Adrenal gland (tissue), 12 donors: ENCODE measurements around the gene C12orf54. TPM values are rescaled to one million over a fixed set of nuclear protein-coding genes. Genes with fewer than 3 reads are reported as not detected.

Experiments
- DNase-seq, 7 donors: peaks; one replicate each; pipeline ENCODE4 v3.0.0-alpha.2; 2019 to 2020
- H3K27ac ChIP-seq, 5 donors: fragments of 200-600 bp; sonication (generic) in 4 of 5; 1 replicate in 3 of 5; 2 replicates in 2 of 5; pipeline versions ENCODE4 v1.5.1 to v1.8.0; 2016 to 2020; ENCODE audit warnings: mild to moderate bottlenecking in 1 of 5
- H3K27me3 ChIP-seq: fragments of 200-600 bp; 2 replicates; pipeline ENCODE4 v1.8.0; 2021
- H3K36me3 ChIP-seq, 2 donors: fragments of 200-600 bp; replicated peaks in 1 of 2; 1 replicate in 1 of 2; 2 replicates in 1 of 2; pipeline versions ENCODE4 v1.5.1 to v1.8.0; 2018 to 2022
- H3K4me1 ChIP-seq, 2 donors: fragments of 200-600 bp; replicated peaks in 1 of 2; 1 replicate in 1 of 2; 2 replicates in 1 of 2; pipeline versions ENCODE4 v1.5.1 to v1.8.0; 2018 to 2021
- H3K4me3 ChIP-seq, 4 donors: fragments of 200-600 bp; sonication (generic) in 3 of 4; one replicate each; pipeline ENCODE4 v1.5.1; 2016 to 2018
- H3K9me3 ChIP-seq, 3 donors: fragments of 200-600 bp; sonication (generic) in 1 of 3; replicated peaks in 1 of 3; 1 replicate in 2 of 3; 2 replicates in 1 of 3; pipeline versions ENCODE4 v1.5.1 to v1.8.0; 2016 to 2021
- POLR2A ChIP-seq, 2 donors: fragments of 450-650 bp; IDR thresholded peaks; one replicate each; pipeline ENCODE4 v1.6.1; 2017; ENCODE audit warnings: antibody characterized with exemption in 2 of 2, mild to moderate bottlenecking in 2 of 2, moderate library complexity in 1 of 2
- WGBS, 4 donors: extraction: QIAGEN DNeasy Blood & Tissue Kit in 2 of 4; methylation state at CpG; one replicate each; pipeline versions ENCODE4 v1.1.5 to v1.1.7; 2013 to 2017; 5-methylcytosine and 5-hydroxymethylcytosine counted together
- intact Hi-C, 2 donors: fragments of 100-400 bp; cut with DNase I; formaldehyde crosslinking; loops; one replicate each; pipeline versions ENCODE4 v1.14.1 to v1.15.0; 2022 to 2023
- polyA plus RNA-seq, 3 donors: library from polyadenylated mRNA; stranded (reverse); fragments of 200-250 nt in 2 of 3; fragments of 350-450 nt in 1 of 3; fragmentation: Illumina TruSeq in 1 of 3; extraction: RNeasy Lipid Tissue Mini Kit (QIAGEN cat#74804) in 1 of 3; gene quantifications; one replicate each; pipeline ENCODE4 v1.2.3, GENCODE V29; 2013 to 2014
- total RNA-seq, 9 donors: library from RNA; depleted of rRNA in 4 of 9; stranded (reverse); fragments of >200 nt in 4 of 9; fragments of 120-200 nt in 1 of 9; fragmentation: NEBNext Ultra II Directional in 1 of 9; extraction: Animal tissue kit (Norgen Biotek cat#: 25700) in 1 of 9; gene quantifications; one replicate each; pipeline versions ENCODE4 v1.1.0 to v1.2.4, GENCODE V29; 2013 to 2023
- TF ChIP-seq, protein P1 (sequence below), 6 experiments: fragments of 450-650 bp in 4 of 6; fragments of 200-600 bp in 2 of 6; sonication (generic) in 1 of 6; IDR thresholded peaks; 1 replicate in 5 of 6; 2 replicates in 1 of 6; pipeline versions ENCODE4 v1.5.1 to v1.8.0; 2016 to 2021; ENCODE audit warnings: antibody characterized with exemption in 6 of 6, mild to moderate bottlenecking in 2 of 6, moderate library complexity in 1 of 6
- donor health status: healthy with polysubstance abuse.
- donor health status: Bipolar disorder and iron deficiency.
- donor health status: DM: yes; HTN: yes; CAD: no.
- donor health status: DM: no; HTN: no; CAD: no.
- donor health status: DM: no; HTN: no; CAD: no.
- donor health status: DM: yes; HTN: yes; CAD: no.

C12orf54 gene
- total and polyA plus RNA-seq, 12 donors, result 0.50 to 5.6 (median 0.94) TPM; not detected in 3

- H3K27ac ChIP-seq, result no peak overlapping the region
- no peaks in the 10 kb centered on the region for H3K36me3 ChIP-seq
- no peaks in the 10 kb centered on the region for H3K27me3 ChIP-seq
- DNase-seq, result no peak
- H3K4me3 ChIP-seq, result no peak overlapping the region
- H3K9me3 ChIP-seq, result no peaks in the 10 kb centered on the region
- TF ChIP-seq, protein P1, sequence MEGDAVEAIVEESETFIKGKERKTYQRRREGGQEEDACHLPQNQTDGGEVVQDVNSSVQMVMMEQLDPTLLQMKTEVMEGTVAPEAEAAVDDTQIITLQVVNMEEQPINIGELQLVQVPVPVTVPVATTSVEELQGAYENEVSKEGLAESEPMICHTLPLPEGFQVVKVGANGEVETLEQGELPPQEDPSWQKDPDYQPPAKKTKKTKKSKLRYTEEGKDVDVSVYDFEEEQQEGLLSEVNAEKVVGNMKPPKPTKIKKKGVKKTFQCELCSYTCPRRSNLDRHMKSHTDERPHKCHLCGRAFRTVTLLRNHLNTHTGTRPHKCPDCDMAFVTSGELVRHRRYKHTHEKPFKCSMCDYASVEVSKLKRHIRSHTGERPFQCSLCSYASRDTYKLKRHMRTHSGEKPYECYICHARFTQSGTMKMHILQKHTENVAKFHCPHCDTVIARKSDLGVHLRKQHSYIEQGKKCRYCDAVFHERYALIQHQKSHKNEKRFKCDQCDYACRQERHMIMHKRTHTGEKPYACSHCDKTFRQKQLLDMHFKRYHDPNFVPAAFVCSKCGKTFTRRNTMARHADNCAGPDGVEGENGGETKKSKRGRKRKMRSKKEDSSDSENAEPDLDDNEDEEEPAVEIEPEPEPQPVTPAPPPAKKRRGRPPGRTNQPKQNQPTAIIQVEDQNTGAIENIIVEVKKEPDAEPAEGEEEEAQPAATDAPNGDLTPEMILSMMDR (IDR thresholded peaks at IDR 0.05), result no peak
- no peak for TF ChIP-seq POLR2A (IDR thresholded peaks at IDR 0.05)
- intact Hi-C loops, result no loop called here
- H3K4me1 ChIP-seq, result no peaks in the 10 kb centered on the region
Measured at GRCh38 chr12:48532601-48533000, 50.3 kb downstream of the C12orf54 start.

GRCh38 chr12:48536602-48537001 lies 54.3 kb downstream of the C12orf54 start:
- TF ChIP-seq, protein P1 (IDR thresholded peaks at IDR 0.05), result no peak
- TF ChIP-seq POLR2A (IDR thresholded peaks at IDR 0.05), result no peak
- intact Hi-C loops, result no loop called here
- WGBS, 4 donors, result 80 to 97% (median 88%) methylated on average over 1 of the region's 1 CpG

DNA sequence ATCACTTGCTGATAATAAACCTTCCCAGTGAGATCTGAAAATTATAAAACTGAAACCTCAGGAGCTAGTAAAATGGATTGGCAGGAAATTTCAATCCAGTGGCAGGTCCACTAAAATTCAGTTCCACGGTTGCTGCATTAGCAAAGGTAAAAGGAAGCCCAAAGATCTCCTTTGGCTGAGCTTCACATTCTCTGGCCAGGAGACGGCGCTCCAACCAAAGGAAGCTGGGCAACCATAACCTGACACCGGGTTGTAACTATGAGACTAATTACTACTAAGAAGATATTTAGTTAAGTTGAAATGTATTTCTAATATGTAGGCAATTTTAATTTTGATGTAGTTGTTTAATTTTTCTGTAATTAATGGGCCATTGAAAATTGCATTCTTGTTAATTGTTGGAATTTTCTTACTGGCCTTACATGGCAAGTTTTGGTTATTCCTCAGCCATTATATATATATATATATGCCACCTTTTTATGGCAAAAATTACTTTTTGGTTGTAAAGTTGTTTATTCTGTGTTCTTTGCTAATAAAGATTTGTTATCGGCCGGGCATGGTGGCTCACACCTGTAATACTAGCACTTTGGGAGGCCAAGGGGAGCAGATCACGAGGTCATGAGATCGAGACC lies 60.1 kb downstream of the C12orf54 start:
- no peak overlapping the region for H3K4me3 ChIP-seq
- TF ChIP-seq POLR2A (IDR thresholded peaks at IDR 0.05), result no peak
- TF ChIP-seq, protein P1 (IDR thresholded peaks at IDR 0.05), result peak; percentile 33 to 72 (median 48)
- H3K27me3 ChIP-seq, result peaks cover 4% of the 10 kb centered on the region
- peak; percentile 24 to 62 (median 32) for DNase-seq
- H3K27ac ChIP-seq, result no peak overlapping the region
- WGBS, 4 donors, result 44 to 61% (median 49%) methylated on average over 8 of the region's 8 CpGs
- H3K4me1 ChIP-seq, result no peaks in the 10 kb centered on the region
- no peaks in the 10 kb centered on the region for H3K36me3 ChIP-seq
- H3K9me3 ChIP-seq, result no peaks in the 10 kb centered on the region
- intact Hi-C loops, result loop anchor here (5.0 to 10.0 kb wide), 2 partner anchors 72 to 75 kb away; no protein-coding TSS in a partner anchor

More at GRCh38 chr12:48536602-48537001, 54.3 kb downstream of the C12orf54 start:
- no peak for DNase-seq
- Histone ChIP-seq H3K27ac (no peak overlapping the region), H3K27me3 (no peaks in the 10 kb centered on the region), H3K9me3 (no peaks in the 10 kb centered on the region), H3K4me1 (no peaks in the 10 kb centered on the region), H3K36me3 (no peaks in the 10 kb centered on the region), H3K4me3 (no peak overlapping the region)

- intact Hi-C loops, result loop anchor here in 1 of 2 donors (10.0 kb wide), 1 partner anchor 69 kb away; no protein-coding TSS in a partner anchor
- Histone ChIP-seq H3K27ac (no peak overlapping the region), H3K4me1 (no peaks in the 10 kb centered on the region), H3K36me3 (no peaks in the 10 kb centered on the region), H3K27me3 (peaks cover 4% of the 10 kb centered on the region), H3K4me3 (no peak overlapping the region), H3K9me3 (no peaks in the 10 kb centered on the region)
- DNase-seq, result no peak
- 41 to 57% (median 48%) methylated on average over 4 of the region's 4 CpGs for WGBS, 4 donors
- TF ChIP-seq, protein P1 (IDR thresholded peaks at IDR 0.05), result no peak
- no peak for TF ChIP-seq POLR2A (IDR thresholded peaks at IDR 0.05)
Measured at GRCh38 chr12:48545833-48546469, 63.7 kb downstream of the C12orf54 start.

Other genes starting within 250 kb of the C12orf54 start
- 10 to 100 TPM; 32.5 to 65.2 (median 46.6) TPM for gene ZNF641, start 131.6 kb upstream of the C12orf54 start, total RNA-seq
- 10 to 100 TPM; 17.4 to 41.5 (median 31.4) TPM for gene ZNF641, start 131.6 kb upstream of the C12orf54 start, polyA plus RNA-seq
- 1 to 10 TPM in 1 of 9 donors, under 1 TPM in 2, not detected in 6; 0.27 to 2.1 (median 0.72) TPM for gene ANP32D, start 9.9 kb upstream of the C12orf54 start, total RNA-seq
- gene ANP32D, start 9.9 kb upstream of the C12orf54 start, polyA plus RNA-seq, result 1 to 10 TPM in 1 of 3 donors, not detected in 2; 1.3 TPM
- under 1 TPM in 1 of 9 donors, not detected in 8; 0.11 TPM for gene OR8S1, start 43.1 kb downstream of the C12orf54 start, total RNA-seq
- gene OR8S1, start 43.1 kb downstream of the C12orf54 start, polyA plus RNA-seq, result not detected
- gene LALBA, start 87.5 kb downstream of the C12orf54 start, total RNA-seq, result not detected
- not detected for gene LALBA, start 87.5 kb downstream of the C12orf54 start, polyA plus RNA-seq
- 10 to 100 TPM; 21.3 to 67.6 (median 29.6) TPM for gene KANSL2, start 199.7 kb downstream of the C12orf54 start, total RNA-seq
- gene KANSL2, start 199.7 kb downstream of the C12orf54 start, polyA plus RNA-seq, result 10 to 100 TPM; 23.9 to 24.3 (median 24.1) TPM
- 10 to 100 TPM; 14.0 to 49.6 (median 33.8) TPM for gene CCNT1, start 234.2 kb downstream of the C12orf54 start, total RNA-seq
- 10 to 100 TPM in 1 of 3 donors, 1 to 10 TPM in 2; 5.4 to 22.6 (median 5.7) TPM for gene CCNT1, start 234.2 kb downstream of the C12orf54 start, polyA plus RNA-seq